OCI-LY7 (cell line): ENCODE data around the gene NEU2. TPM values are rescaled to one million over a fixed set of nuclear protein-coding genes. Genes with fewer than 3 reads are reported as not detected.

Experiments used
- BruUV-seq: library from RNA; stranded (reverse); fragments of 400-500 nt; replicated peaks from 2 replicates; lab custom pipeline; 2021; lab: Mats Ljungman, UMichigan
- CTCF ChIA-PET: fragments of 300-600 bp; sonication (Branson Sonifier 250); formaldehyde crosslinking; loops from one replicate; lab custom pipeline; 2022; ENCODE audit warnings: antibody characterized with exemption; ENCODE audit not compliant: unreplicated experiment; lab: Charles Lee
- POLR2A ChIA-PET: fragments of 300-600 bp; sonication (Branson Sonifier 250); formaldehyde crosslinking; loops from one replicate; lab custom pipeline; 2022; ENCODE audit warnings: antibody characterized with exemption; lab: Charles Lee
- DNase-seq: peaks from one replicate; pipeline ENCODE4 v3.0.0-alpha.2; 2015; ENCODE audit warnings: low spot score
- H2AFZ ChIP-seq: fragments of 200-600 bp; sonication (generic), shearing (Covaris generic); 2 replicates; pipeline ENCODE4 v1.6.1; 2014; ENCODE audit warnings: mild to moderate bottlenecking, antibody characterized with exemption, low read length, moderate library complexity
- H3K27ac ChIP-seq: fragments of 200-600 bp; sonication (generic); 2 replicates; pipeline ENCODE4 v1.5.1; 2014; ENCODE audit warnings: mixed run types, low read depth, mild to moderate bottlenecking, moderate library complexity, low read length, inconsistent platforms; ENCODE audit not compliant: poor library complexity, severe bottlenecking
- H3K36me3 ChIP-seq: fragments of 200-600 bp; sonication (generic); 2 replicates; pipeline ENCODE4 v1.6.1; 2014; ENCODE audit warnings: mild to moderate bottlenecking, antibody characterized with exemption, low read length, moderate library complexity, mixed read lengths; ENCODE audit not compliant: insufficient read depth
- H3K4me1 ChIP-seq: fragments of 200-600 bp; sonication (generic); 2 replicates; pipeline ENCODE4 v1.5.1; 2014; ENCODE audit warnings: mild to moderate bottlenecking, low read length; ENCODE audit not compliant: insufficient read depth, poor library complexity, severe bottlenecking
- H3K4me2 ChIP-seq: fragments of 200-600 bp; sonication (generic); 2 replicates; pipeline ENCODE4 v1.6.1; 2014; ENCODE audit warnings: mild to moderate bottlenecking, low read length
- H3K4me3 ChIP-seq: fragments of 200-600 bp; sonication (generic); 2 replicates; pipeline ENCODE4 v1.5.1; 2014; ENCODE audit warnings: mild to moderate bottlenecking, low read depth, low read length; ENCODE audit not compliant: poor library complexity, severe bottlenecking
- H3K79me2 ChIP-seq: fragments of 200-600 bp; sonication (generic); 2 replicates; pipeline ENCODE4 v1.6.1; 2016; ENCODE audit warnings: low read depth, mild to moderate bottlenecking, low read length, moderate library complexity, mixed read lengths; ENCODE audit not compliant: insufficient read depth
- H3K9me2 ChIP-seq: fragments of 200-600 bp; sonication (generic); 2 replicates; pipeline ENCODE4 v1.6.1; 2016; ENCODE audit warnings: mild to moderate bottlenecking, low read length, mixed read lengths; ENCODE audit not compliant: insufficient read depth
- H3K9me3 ChIP-seq: fragments of 200-600 bp; sonication (generic); 2 replicates; pipeline ENCODE4 v1.6.1; 2014; ENCODE audit warnings: mild to moderate bottlenecking, mixed run types, low read length, mixed read lengths
- H4K20me1 ChIP-seq: fragments of 200-600 bp; sonication (generic); 2 replicates; pipeline ENCODE4 v1.6.1; 2014; ENCODE audit warnings: mild to moderate bottlenecking, antibody characterized with exemption, low read length, moderate library complexity, mixed read lengths; ENCODE audit not compliant: insufficient read depth
- CTCF ChIP-seq: fragments of 200-600 bp; sonication (generic); conservative IDR thresholded peaks from 2 replicates; pipeline ENCODE4 v1.5.1; 2014; ENCODE audit warnings: mild to moderate bottlenecking, antibody characterized with exemption, low read length, moderate library complexity, mixed read lengths
- EZH2phosphoT487 ChIP-seq: fragments of 200-600 bp; sonication (generic); IDR thresholded peaks from 2 replicates; pipeline ENCODE4 v1.6.1; 2018; ENCODE audit warnings: low read depth, borderline replicate concordance, mild to moderate bottlenecking, mixed run types, antibody characterized with exemption, low read length, moderate library complexity, mixed read lengths
- intact Hi-C: fragments of 100-400 bp; cut with micrococcal nuclease; formaldehyde crosslinking; loops from one replicate; pipeline ENCODE4 v1.10.0; 2022; ENCODE audit not compliant: unreplicated experiment
- total RNA-seq, 2 experiments: library from RNA; depleted of rRNA in 1 of 2; stranded (reverse); fragments of >200 nt in 1 of 2; shearing (Covaris generic) in 1 of 2; gene quantifications; 2 replicates each; pipeline ENCODE4 v1.2.3, GENCODE V29; 2014 to 2022

Gene NEU2
- total RNA-seq, 2 experiments from 2014 or later = not detected

- Histone ChIP-seq H3K4me2 (no peak overlapping the region), H3K36me3 (no peaks in the 10 kb centered on the region), H3K9me2 (no peaks in the 10 kb centered on the region), H3K9me3 (no peaks in the 10 kb centered on the region), H3K79me2 (no peaks in the 10 kb centered on the region), H2AFZ (no peak overlapping the region), H3K4me1 (no peaks in the 10 kb centered on the region), H3K27ac (no peak overlapping the region), H3K4me3 (no peak overlapping the region), H4K20me1 (no peaks in the 10 kb centered on the region)
- intact Hi-C loops = no loop called here
- BruUV-seq = no TSS peak
- TF ChIP-seq EZH2phosphoT487 = no peak
- CTCF ChIA-PET = no interaction called here
- POLR2A ChIA-PET = no interaction called here
- no peak for DNase-seq
These were observed 25.2 kb upstream of the NEU2 start for GRCh38 chr2:233007270-233007669.

- no peaks in the 10 kb centered on the region for H4K20me1 ChIP-seq
- no peaks in the 10 kb centered on the region for H3K9me2 ChIP-seq
- H3K4me3 ChIP-seq = no peak overlapping the region
- H2AFZ ChIP-seq = no peak overlapping the region
- no TSS peak for BruUV-seq
- POLR2A ChIA-PET = no interaction called here
- DNase-seq = no peak
- CTCF ChIA-PET = no interaction called here
- TF ChIP-seq EZH2phosphoT487 (no peak), CTCF (no peak)
- intact Hi-C loops = no loop called here
- no peaks in the 10 kb centered on the region for H3K4me1 ChIP-seq
- H3K27ac ChIP-seq = no peak overlapping the region
- H3K36me3 ChIP-seq = no peaks in the 10 kb centered on the region
- H3K9me3 ChIP-seq = no peaks in the 10 kb centered on the region
- no peak overlapping the region for H3K4me2 ChIP-seq
- H3K79me2 ChIP-seq = no peaks in the 10 kb centered on the region
These were observed 24.7 kb upstream of the NEU2 start for GRCh38 chr2:233007739-233008138.

GRCh38 chr2:233009661-233010060, 22.8 kb upstream of the NEU2 start:
- Histone ChIP-seq H3K9me3 (no peaks in the 10 kb centered on the region), H3K4me1 (no peaks in the 10 kb centered on the region), H3K79me2 (no peaks in the 10 kb centered on the region), H4K20me1 (no peaks in the 10 kb centered on the region), H3K27ac (no peak overlapping the region), H3K4me3 (no peak overlapping the region), H3K4me2 (no peak overlapping the region), H2AFZ (no peak overlapping the region), H3K9me2 (no peaks in the 10 kb centered on the region), H3K36me3 (no peaks in the 10 kb centered on the region)
- no peak for DNase-seq
- TF ChIP-seq CTCF = no peak
- TF ChIP-seq EZH2phosphoT487 = no peak
- ChIA-PET CTCF (no interaction called here), POLR2A (no interaction called here)
- intact Hi-C loops = no loop called here
- BruUV-seq = no TSS peak
